Spleen (tissue), 7 donors: ENCODE measurements around the gene GATAD1.

ENCODE experiments used
- CTCF ChIP-seq, 11 experiments: fragments of 200-600 bp in 7 of 11; fragments of 450-650 bp in 4 of 11; sonication (generic) in 4 of 11; IDR thresholded peaks in 8 of 11; conservative IDR thresholded peaks in 3 of 11; 1 replicate in 7 of 11; 2 replicates in 4 of 11; pipeline versions ENCODE4 v1.4.0 to v1.8.0; 2016 to 2021; ENCODE audit warnings: antibody characterized with exemption in 11 of 11, inconsistent platforms in 4 of 11, mild to moderate bottlenecking in 1 of 11
- POLR2A ChIP-seq, 3 donors: fragments of 450-650 bp; IDR thresholded peaks; one replicate each; pipeline ENCODE4 v1.5.1; 2017; ENCODE audit warnings: antibody characterized with exemption in 3 of 3, mild to moderate bottlenecking in 1 of 3
- POLR2AphosphoS5 ChIP-seq, 3 donors: sonication (generic); formaldehyde crosslinking; IDR thresholded peaks; one replicate each; pipeline ENCODE4 v1.5.1; 2017; ENCODE audit warnings: antibody characterized with exemption in 3 of 3
- donor health status: DM: no; HTN: no; CAD: no; lungs with moderate emphysema.
- donor health status: DM: no; HTN: no; CAD: no.
- donor health status: DM: no; HTN: no; CAD: no.

DNA sequence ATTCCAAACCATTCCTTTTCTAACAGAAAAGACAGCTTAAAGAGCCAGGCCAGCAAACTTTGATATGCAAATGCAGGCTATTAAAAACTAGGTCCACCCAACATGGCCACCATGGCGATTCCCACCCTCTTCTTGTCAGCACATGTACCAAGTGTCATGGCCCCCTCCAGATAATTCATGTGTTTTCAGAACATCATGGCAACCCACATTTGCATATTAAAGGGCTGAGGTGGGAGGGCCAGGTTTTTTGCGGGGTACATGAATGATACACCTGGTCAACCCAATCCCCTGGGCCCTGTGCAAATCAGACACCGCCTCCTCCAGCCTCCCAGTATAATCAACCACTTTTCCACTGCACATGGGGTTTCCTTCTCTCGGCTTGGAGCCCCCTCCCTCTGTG, 31.4 kb downstream of the GATAD1 start:
- TF ChIP-seq CTCF (IDR thresholded peaks at IDR 0.05 in 8 of 11, conservative IDR thresholded peaks at IDR 0.05 in 3 of 11) (no peak), POLR2AphosphoS5 (IDR thresholded peaks at IDR 0.05) (no peak), POLR2A (IDR thresholded peaks at IDR 0.05) (no peak)
